Mesangial cell (primary cell): ENCODE measurements around the gene C1QTNF6. TPM values are rescaled to one million over a fixed set of nuclear protein-coding genes. Genes with fewer than 3 reads are reported as not detected.

Source experiments
- total RNA-seq: library from RNA; depleted of rRNA; stranded (reverse); fragments of >200 nt; gene quantifications from 2 replicates; pipeline ENCODE4 v1.2.3, GENCODE V29; 2015

The C1QTNF6 gene
- 7.7 and 23.1 TPM in 2 replicates for total RNA-seq

DNA sequence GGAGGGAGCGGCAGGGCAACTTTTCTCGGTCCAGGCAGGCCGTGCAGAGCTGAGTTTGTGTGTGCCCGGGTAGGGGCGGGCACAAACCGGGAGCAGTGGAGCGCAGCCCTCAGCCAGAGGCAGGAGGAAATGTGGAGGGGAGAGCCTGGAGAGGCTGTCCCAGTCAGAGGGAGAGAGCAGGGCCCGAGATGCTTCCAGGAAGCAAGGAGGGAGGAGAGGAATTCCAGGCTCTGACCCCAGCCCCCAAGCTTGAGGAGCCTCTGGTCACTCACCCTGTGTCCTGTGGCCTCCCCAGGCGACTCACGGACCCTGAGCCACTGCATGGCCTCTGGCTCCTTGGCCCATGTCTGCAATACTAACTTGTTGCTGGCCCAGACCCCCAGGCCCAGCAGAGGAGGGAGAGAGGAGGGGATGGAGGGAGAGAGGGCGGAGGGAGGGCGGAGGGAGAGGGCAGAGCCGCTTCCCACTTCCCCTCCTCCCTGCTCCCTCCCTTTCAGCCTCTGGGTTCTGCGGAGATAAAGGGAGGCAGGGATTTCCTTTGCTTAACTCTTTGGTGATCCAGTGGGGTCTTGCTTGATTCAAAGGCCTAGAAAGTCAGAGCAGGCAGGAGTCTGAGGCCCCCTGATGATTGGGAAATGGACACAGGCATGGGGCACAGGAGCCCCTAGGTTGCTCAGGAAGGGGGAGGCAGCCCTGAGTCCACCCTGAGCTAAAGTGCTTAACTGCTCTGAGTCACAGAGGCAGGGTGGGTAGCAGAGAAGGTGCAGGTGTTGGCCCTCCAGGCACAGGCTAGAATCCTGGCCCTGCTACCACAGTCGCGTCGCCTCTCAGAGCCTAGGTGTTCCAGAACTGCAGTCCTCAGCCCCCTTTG lies at the start of gene C1QTNF6:
Gene C1QTNF6 (minus strand): TSS at position 357 of the 871 bp plus-strand sequence. CDS start 34 bp downstream, at position 323.

DNA sequence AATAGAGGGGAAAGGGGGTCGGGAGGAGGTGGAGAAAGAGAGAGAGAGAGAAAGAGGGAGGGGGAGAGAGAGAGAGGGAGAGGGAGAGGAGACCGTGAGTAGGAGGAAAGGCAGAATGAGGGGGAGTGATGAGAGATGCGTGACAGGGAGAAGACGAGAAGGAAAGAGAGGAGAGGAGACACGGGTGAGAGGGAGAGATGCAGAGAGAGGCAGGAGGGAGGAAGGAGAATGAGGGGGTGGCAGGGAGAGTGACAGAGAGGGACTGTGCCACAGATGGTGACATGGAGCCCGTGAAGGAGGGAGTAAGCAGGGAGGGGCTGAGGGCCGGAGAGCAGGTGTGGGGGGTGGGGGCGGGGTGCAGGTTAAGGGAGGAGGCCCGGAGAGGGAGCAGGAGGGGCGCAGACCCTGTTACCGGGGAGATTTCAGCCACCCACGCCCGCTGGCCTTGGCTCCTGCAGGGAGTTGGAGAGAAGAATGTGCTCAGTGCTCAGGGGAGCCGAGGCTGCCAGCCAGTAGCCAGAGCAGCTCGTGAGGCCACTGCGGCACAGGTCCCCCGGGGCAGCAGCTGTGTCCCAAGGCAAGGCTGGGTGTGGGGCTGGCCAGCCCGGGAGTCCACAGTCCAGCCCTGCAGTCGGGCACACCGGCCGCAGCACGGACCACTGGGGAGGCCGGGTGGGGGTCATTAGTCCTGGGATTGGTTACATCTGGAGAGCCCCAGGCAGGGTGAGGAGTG lies 24.3 kb upstream of the C1QTNF6 start, which contains the start of gene SSTR3:
Gene SSTR3 (minus strand): TSS at position 304 of the 733 bp plus-strand sequence. CDS start 4,674 bp downstream, outside the sequence.

Other genes starting within 250 kb of the C1QTNF6 start
- 45.5 and 101 TPM in 2 replicates for gene TST, start 168.8 kb downstream of the C1QTNF6 start, total RNA-seq
- 227 and 267 TPM in 2 replicates for gene MPST, start 168.5 kb downstream of the C1QTNF6 start, total RNA-seq
- gene KCTD17, start 136.5 kb downstream of the C1QTNF6 start, total RNA-seq: 34.7 and 35.8 TPM in 2 replicates
- gene TMPRSS6, start 78.5 kb downstream of the C1QTNF6 start, total RNA-seq: not detected in 2 replicates
- 0.16 and 1.8 TPM in 2 replicates for gene IL2RB, start 38.3 kb downstream of the C1QTNF6 start, total RNA-seq
- gene SSTR3, start 24.2 kb upstream of the C1QTNF6 start, total RNA-seq: not detected in 2 replicates
- 56.3 and 104 TPM in 2 replicates for gene RAC2, start 56.0 kb upstream of the C1QTNF6 start, total RNA-seq
- gene CYTH4, start 94.3 kb upstream of the C1QTNF6 start, total RNA-seq: 0.65 TPM in 1 of 2 replicates, not detected in the other
- gene ELFN2, start 239.2 kb upstream of the C1QTNF6 start, total RNA-seq: 9.0 and 20.5 TPM in 2 replicates